HEK293 (cell line): ENCODE data around the gene MUC4.

Experiments
- CTCF ChIA-PET: fragments of 350-600 bp; formaldehyde crosslinking; extraction: SDS; loops from one replicate; lab custom pipeline; 2021; ENCODE audit warnings: antibody characterized with exemption; lab: Yijun Ruan, JAX
- POLR2A ChIA-PET: fragments of 300-600 bp; formaldehyde crosslinking; extraction: SDS; loops from one replicate; lab custom pipeline; 2020; ENCODE audit warnings: antibody characterized with exemption, inconsistent platforms; lab: Yijun Ruan, JAX
- H3K27ac ChIP-seq: fragments of 200-500 bp; sonication (Bioruptor generic); 2 replicates; pipeline ENCODE4 v1.5.1; 2014; ENCODE audit warnings: low read depth, low read length, control low read depth, inconsistent platforms; ENCODE audit errors: extremely low read depth
- H3K36me3 ChIP-seq, 2 experiments: fragments of 200-500 bp in 1 of 2; sonication (Bioruptor generic) in 1 of 2; 1 replicate in 1 of 2; 2 replicates in 1 of 2; pipeline ENCODE4 v1.5.1; 2014 to 2017; ENCODE audit warnings: inconsistent platforms in 2 of 2, low read length in 2 of 2; ENCODE audit not compliant: control insufficient read depth in 2 of 2, insufficient read depth in 1 of 2
- H3K4me1 ChIP-seq: fragments of 200-500 bp; sonication (Bioruptor generic); 2 replicates; pipeline ENCODE4 v1.5.1; 2014; ENCODE audit warnings: mild to moderate bottlenecking, low read length, inconsistent platforms; ENCODE audit not compliant: control insufficient read depth, insufficient read depth
- H3K4me3 ChIP-seq: 2 replicates; pipeline ENCODE4 v1.5.1; 2011; ENCODE audit warnings: low read depth, mild to moderate bottlenecking, control low read depth, low read length, moderate library complexity
- H3K9me3 ChIP-seq: fragments of 200-500 bp; sonication (Bioruptor generic); 2 replicates; pipeline ENCODE4 v1.5.1; 2014; ENCODE audit warnings: low read depth, low read length, inconsistent platforms; ENCODE audit not compliant: control insufficient read depth, insufficient read depth
- AEBP2 ChIP-seq: fragments of 450-650 bp; formaldehyde crosslinking; IDR thresholded peaks from 2 replicates; pipeline ENCODE4 v1.5.1; 2016; ENCODE audit warnings: missing biosample characterization, missing genetic modification characterization, borderline replicate concordance
- EGR2 ChIP-seq: fragments of 450-650 bp; formaldehyde crosslinking; IDR thresholded peaks from 2 replicates; pipeline ENCODE4 v1.5.1; 2016; ENCODE audit warnings: low read depth, missing biosample characterization, missing genetic modification characterization
- KLF17 ChIP-seq: fragments of 450-650 bp; formaldehyde crosslinking; IDR thresholded peaks from 2 replicates; pipeline ENCODE4 v1.5.1; 2016; ENCODE audit warnings: missing biosample characterization, missing genetic modification characterization
- KLF9 ChIP-seq: fragments of 450-650 bp; formaldehyde crosslinking; IDR thresholded peaks from 2 replicates; pipeline ENCODE4 v1.5.1; 2016; ENCODE audit warnings: missing biosample characterization, missing genetic modification characterization, low read depth
- PRDM4 ChIP-seq: fragments of 450-650 bp; formaldehyde crosslinking; IDR thresholded peaks from 2 replicates; pipeline ENCODE4 v1.5.1; 2017; ENCODE audit warnings: missing biosample characterization, missing genetic modification characterization
- SALL2 ChIP-seq: fragments of 450-650 bp; formaldehyde crosslinking; IDR thresholded peaks from 2 replicates; pipeline ENCODE4 v1.5.0; 2017; ENCODE audit warnings: missing biosample characterization, mild to moderate bottlenecking, missing genetic modification characterization, borderline replicate concordance
- SCRT2 ChIP-seq: fragments of 450-650 bp; formaldehyde crosslinking; IDR thresholded peaks from 2 replicates; pipeline ENCODE4 v1.5.1; 2016; ENCODE audit warnings: missing biosample characterization, missing genetic modification characterization
- TRIM28 ChIP-seq: IDR thresholded peaks from 2 replicates; pipeline ENCODE4 v1.6.1; 2011; ENCODE audit warnings: low read length, control low read depth, borderline replicate concordance
- ZFP3 ChIP-seq: fragments of 450-650 bp; formaldehyde crosslinking; IDR thresholded peaks from 2 replicates; pipeline ENCODE4 v1.5.1; 2016; ENCODE audit warnings: low read depth, missing biosample characterization, missing genetic modification characterization
- ZNF221 ChIP-seq: fragments of 450-650 bp; formaldehyde crosslinking; IDR thresholded peaks from 2 replicates; pipeline ENCODE4 v1.5.1; 2017; ENCODE audit warnings: missing biosample characterization, missing genetic modification characterization, borderline replicate concordance
- ZNF223 ChIP-seq: fragments of 450-650 bp; formaldehyde crosslinking; IDR thresholded peaks from 2 replicates; pipeline ENCODE4 v1.5.1; 2016; ENCODE audit warnings: missing biosample characterization, missing genetic modification characterization
- ZNF24 ChIP-seq: fragments of 450-650 bp; formaldehyde crosslinking; IDR thresholded peaks from 2 replicates; pipeline ENCODE4 v1.5.1; 2016; ENCODE audit warnings: missing biosample characterization, missing genetic modification characterization
- ZNF274 ChIP-seq, 2 experiments: fragments of 200-500 bp in 1 of 2; fragments of 450-650 bp in 1 of 2; sonication (Bioruptor generic) in 1 of 2; formaldehyde crosslinking in 1 of 2; IDR thresholded peaks; 2 replicates each; pipeline versions ENCODE4 v1.5.1 to v1.6.1; 2014 to 2016; ENCODE audit warnings: borderline replicate concordance in 1 of 2, inconsistent platforms in 1 of 2, low read length in 1 of 2, missing biosample characterization in 1 of 2, missing genetic modification characterization in 1 of 2
- ZNF292 ChIP-seq: fragments of 450-650 bp; formaldehyde crosslinking; IDR thresholded peaks from 2 replicates; pipeline ENCODE4 v1.5.1; 2016; ENCODE audit warnings: low read depth, missing biosample characterization, missing genetic modification characterization, borderline replicate concordance
- ZNF311 ChIP-seq: fragments of 450-650 bp; formaldehyde crosslinking; IDR thresholded peaks from 2 replicates; pipeline ENCODE4 v1.5.1; 2017; ENCODE audit warnings: missing biosample characterization, missing genetic modification characterization, borderline replicate concordance
- ZNF362 ChIP-seq: fragments of 450-650 bp; formaldehyde crosslinking; IDR thresholded peaks from 2 replicates; pipeline ENCODE4 v1.5.1; 2016; ENCODE audit warnings: missing biosample characterization, missing genetic modification characterization
- ZNF416 ChIP-seq: fragments of 450-650 bp; formaldehyde crosslinking; IDR thresholded peaks from 2 replicates; pipeline ENCODE4 v1.5.1; 2016; ENCODE audit warnings: missing biosample characterization, missing genetic modification characterization
- ZNF623 ChIP-seq: fragments of 450-650 bp; formaldehyde crosslinking; IDR thresholded peaks from 2 replicates; pipeline ENCODE4 v1.5.1; 2016; ENCODE audit warnings: missing biosample characterization, missing genetic modification characterization
- ZNF654 ChIP-seq: fragments of 450-650 bp; formaldehyde crosslinking; IDR thresholded peaks from 2 replicates; pipeline ENCODE4 v1.5.1; 2016; ENCODE audit warnings: low read depth, missing biosample characterization, missing genetic modification characterization
- ZNF785 ChIP-seq: fragments of 450-650 bp; formaldehyde crosslinking; IDR thresholded peaks from 2 replicates; pipeline ENCODE4 v1.5.1; 2016; ENCODE audit warnings: missing biosample characterization, missing genetic modification characterization

Gene MUC4

GRCh38 chr3:195761123-195761566 lies 50.6 kb downstream of the MUC4 start:
- ChIA-PET POLR2A (no interaction called here), CTCF (no interaction called here)
- no peaks in the 10 kb centered on the region for H3K4me1 ChIP-seq
- H3K9me3 ChIP-seq = no peaks in the 10 kb centered on the region
- no peaks in the 10 kb centered on the region for H3K36me3 ChIP-seq
- no peak overlapping the region for H3K4me3 ChIP-seq
- H3K27ac ChIP-seq = no peak overlapping the region
- TF ChIP-seq EGR2 (tag by site-specific recombination) (no peak), ZNF654 (tag by site-specific recombination) (no peak), ZNF311 (tag by site-specific recombination) (no peak), ZNF623 (tag by site-specific recombination) (no peak), KLF9 (tag by site-specific recombination) (no peak), KLF17 (tag by site-specific recombination) (no peak), ZNF221 (no peak), ZNF292 (tag by site-specific recombination) (no peak)

GRCh38 chr3:195760345-195761122 lies 51.2 kb downstream of the MUC4 start:
- Histone ChIP-seq H3K27ac (no peak overlapping the region), H3K4me1 (no peaks in the 10 kb centered on the region), H3K9me3 (no peaks in the 10 kb centered on the region), H3K4me3 (no peak overlapping the region), H3K36me3 (no peaks in the 10 kb centered on the region)
- POLR2A ChIA-PET = no interaction called here
- TF ChIP-seq SALL2 (tag by site-specific recombination) (no peak), PRDM4 (no peak), ZNF223 (tag by site-specific recombination) (no peak), SCRT2 (tag by site-specific recombination) (no peak), ZNF362 (tag by site-specific recombination) (no peak), ZNF24 (tag by site-specific recombination) (no peak), AEBP2 (tag by site-specific recombination) (no peak), ZNF416 (no peak), ZNF785 (tag by site-specific recombination) (no peak), ZNF274 (IDR thresholded peaks at IDR 0.05; ENCODE audit: low read length) (no peak), ZNF274 (tag by site-specific recombination; IDR thresholded peaks at IDR 0.05; ENCODE audit: borderline replicate concordance) (no peak), ZFP3 (no peak), TRIM28 (no peak)
- CTCF ChIA-PET = no interaction called here
